Osteoblast (primary cell): ENCODE measurements around the gene AKAP17A. TPM values are rescaled to one million over a fixed set of nuclear protein-coding genes. Genes with fewer than 3 reads are reported as not detected.
"Not testable (repeated sequence)": the region's sequence is repeated elsewhere in the genome, so short reads cannot be mapped to it uniquely, and the experiment has no call there.

ENCODE experiments used
- DNase-seq: peaks from one replicate; pipeline ENCODE4 v3.0.0; 2011; ENCODE audit warnings: low spot score, mixed read lengths; ENCODE audit not compliant: insufficient read length; ENCODE audit errors: missing footprints
- H2AFZ ChIP-seq: 2 replicates; pipeline ENCODE4 v1.6.0; 2011; ENCODE audit warnings: mild to moderate bottlenecking, low read length
- H3K27ac ChIP-seq: 2 replicates; pipeline ENCODE4 v1.5.1; 2011; ENCODE audit warnings: mild to moderate bottlenecking, low read depth, low read length, moderate library complexity
- H3K27me3 ChIP-seq: 2 replicates; pipeline ENCODE4 v1.6.0; 2012; ENCODE audit warnings: mild to moderate bottlenecking, control low read depth, inconsistent platforms, low read length, moderate library complexity; ENCODE audit not compliant: insufficient read depth
- H3K36me3 ChIP-seq: 2 replicates; pipeline ENCODE4 v1.5.1; 2011; ENCODE audit warnings: mild to moderate bottlenecking, low read length, control low read depth, moderate library complexity; ENCODE audit not compliant: insufficient read depth
- H3K4me1 ChIP-seq: 2 replicates; pipeline ENCODE4 v1.5.1; 2011; ENCODE audit warnings: mild to moderate bottlenecking, low read length, control low read depth, moderate library complexity; ENCODE audit not compliant: insufficient read depth
- H3K4me2 ChIP-seq: 2 replicates; pipeline ENCODE4 v1.6.0; 2011; ENCODE audit warnings: mild to moderate bottlenecking, low read length; ENCODE audit not compliant: insufficient read depth
- H3K4me3 ChIP-seq: fragments of 200-600 bp; sonication (generic); 3 replicates; pipeline ENCODE4 v1.5.1; 2012; ENCODE audit warnings: mild to moderate bottlenecking, low read length, inconsistent platforms; ENCODE audit not compliant: insufficient read depth
- H3K79me2 ChIP-seq: 2 replicates; pipeline ENCODE4 v1.6.0; 2012; ENCODE audit warnings: mild to moderate bottlenecking, low read length, control low read depth, inconsistent platforms; ENCODE audit not compliant: insufficient read depth
- H3K9me3 ChIP-seq: 2 replicates; pipeline ENCODE4 v1.5.1; 2011; ENCODE audit warnings: low read depth, low read length, control low read depth
- H4K20me1 ChIP-seq: 2 replicates; pipeline ENCODE4 v1.6.0; 2012; ENCODE audit warnings: mild to moderate bottlenecking, low read length, control low read depth; ENCODE audit not compliant: insufficient read depth
- total RNA-seq: library from RNA; depleted of rRNA; stranded (reverse); fragments of >200 nt; gene quantifications from 2 replicates; pipeline ENCODE4 v1.2.3, GENCODE V29; 2012
- TF ChIP-seq, protein P1 (sequence below): IDR thresholded peaks from 2 replicates; pipeline ENCODE4 v1.5.1; 2011; ENCODE audit warnings: mild to moderate bottlenecking, low read depth, low read length, moderate library complexity; ENCODE audit errors: extremely low read depth

Gene AKAP17A
- total RNA-seq, 1 donor = 18.5 TPM

DNA sequence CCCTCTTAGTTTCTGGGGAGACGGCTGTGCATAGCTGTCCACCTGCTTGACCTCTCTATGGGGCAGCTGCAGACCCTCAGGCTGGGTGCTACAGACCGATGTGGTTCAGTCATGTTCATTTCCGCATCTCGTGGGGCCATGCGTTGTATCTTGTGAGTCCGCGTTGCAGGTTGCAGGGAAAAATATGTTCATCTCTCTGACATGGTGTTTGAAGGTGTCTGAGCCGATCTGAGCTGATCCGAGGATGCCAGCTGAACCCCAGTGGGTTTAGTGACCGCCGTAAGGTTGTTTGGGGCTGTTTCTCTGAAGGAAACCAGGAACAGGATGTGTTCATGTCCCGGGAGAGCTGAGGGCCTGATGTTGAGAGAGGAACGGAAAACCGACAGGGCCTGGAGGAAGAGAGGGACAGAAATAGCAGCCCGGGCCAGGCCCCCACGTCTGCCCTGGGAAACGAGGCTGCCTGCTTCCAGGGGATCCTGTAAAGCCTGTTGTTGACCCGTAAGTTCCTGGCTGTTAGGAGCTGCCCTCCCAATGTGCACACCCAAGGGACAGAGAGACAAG lies 44.6 kb upstream of the AKAP17A start:
- Histone ChIP-seq H2AFZ (no peak overlapping the region), H3K4me3 (no peak overlapping the region), H3K27me3 (no peaks in the 10 kb centered on the region), H3K79me2 (no peaks in the 10 kb centered on the region), H3K4me1 (no peaks in the 10 kb centered on the region), H3K36me3 (no peaks in the 10 kb centered on the region), H3K9me3 (no peaks in the 10 kb centered on the region), H4K20me1 (no peaks in the 10 kb centered on the region), H3K27ac (no peak overlapping the region), H3K4me2 (no peak overlapping the region)
- TF ChIP-seq, protein P1, sequence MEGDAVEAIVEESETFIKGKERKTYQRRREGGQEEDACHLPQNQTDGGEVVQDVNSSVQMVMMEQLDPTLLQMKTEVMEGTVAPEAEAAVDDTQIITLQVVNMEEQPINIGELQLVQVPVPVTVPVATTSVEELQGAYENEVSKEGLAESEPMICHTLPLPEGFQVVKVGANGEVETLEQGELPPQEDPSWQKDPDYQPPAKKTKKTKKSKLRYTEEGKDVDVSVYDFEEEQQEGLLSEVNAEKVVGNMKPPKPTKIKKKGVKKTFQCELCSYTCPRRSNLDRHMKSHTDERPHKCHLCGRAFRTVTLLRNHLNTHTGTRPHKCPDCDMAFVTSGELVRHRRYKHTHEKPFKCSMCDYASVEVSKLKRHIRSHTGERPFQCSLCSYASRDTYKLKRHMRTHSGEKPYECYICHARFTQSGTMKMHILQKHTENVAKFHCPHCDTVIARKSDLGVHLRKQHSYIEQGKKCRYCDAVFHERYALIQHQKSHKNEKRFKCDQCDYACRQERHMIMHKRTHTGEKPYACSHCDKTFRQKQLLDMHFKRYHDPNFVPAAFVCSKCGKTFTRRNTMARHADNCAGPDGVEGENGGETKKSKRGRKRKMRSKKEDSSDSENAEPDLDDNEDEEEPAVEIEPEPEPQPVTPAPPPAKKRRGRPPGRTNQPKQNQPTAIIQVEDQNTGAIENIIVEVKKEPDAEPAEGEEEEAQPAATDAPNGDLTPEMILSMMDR = no peak
- DNase-seq = no peak

DNA sequence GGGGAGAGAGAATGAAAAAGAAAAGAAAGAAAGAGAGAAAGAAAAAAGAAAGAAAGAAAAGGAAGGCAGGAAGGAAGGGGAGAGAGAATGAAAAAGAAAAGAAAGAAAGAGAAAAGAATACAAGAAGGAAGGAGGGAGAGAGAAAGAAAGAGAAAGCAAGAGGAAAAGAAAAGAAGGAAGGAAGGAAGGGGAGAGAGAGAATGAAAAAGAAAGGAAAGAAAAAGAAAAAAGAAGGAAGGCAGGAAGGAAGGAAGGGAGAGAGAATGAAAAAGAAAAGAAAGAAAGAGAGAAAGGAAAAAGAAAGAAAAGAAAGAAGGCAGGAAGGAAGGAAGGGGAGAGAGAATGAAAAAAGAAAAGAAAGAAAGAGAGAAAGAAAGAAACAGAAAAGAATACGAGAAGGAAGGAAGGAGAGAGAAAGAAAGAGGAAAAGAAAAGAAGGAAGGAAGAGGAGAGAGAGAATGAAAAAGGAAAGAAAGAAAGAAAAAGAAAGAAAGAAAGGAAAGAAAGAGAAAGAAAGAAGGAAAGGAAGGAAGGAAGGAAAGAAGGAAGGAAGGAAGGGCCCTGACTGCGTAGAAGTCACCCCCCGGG lies 39.4 kb upstream of the AKAP17A start:
- H3K4me1 ChIP-seq = no peaks in the 10 kb centered on the region
- H2AFZ ChIP-seq = no peak overlapping the region
- TF ChIP-seq, protein P1 = no peak
- H3K4me2 ChIP-seq = no peak overlapping the region
- H3K27ac ChIP-seq = no peak overlapping the region
- no peaks in the 10 kb centered on the region for H3K79me2 ChIP-seq
- no peaks in the 10 kb centered on the region for H4K20me1 ChIP-seq
- no peaks in the 10 kb centered on the region for H3K36me3 ChIP-seq
- no peaks in the 10 kb centered on the region for H3K27me3 ChIP-seq
- H3K4me3 ChIP-seq = no peak overlapping the region
- no peak for DNase-seq
- H3K9me3 ChIP-seq = no peaks in the 10 kb centered on the region

DNA sequence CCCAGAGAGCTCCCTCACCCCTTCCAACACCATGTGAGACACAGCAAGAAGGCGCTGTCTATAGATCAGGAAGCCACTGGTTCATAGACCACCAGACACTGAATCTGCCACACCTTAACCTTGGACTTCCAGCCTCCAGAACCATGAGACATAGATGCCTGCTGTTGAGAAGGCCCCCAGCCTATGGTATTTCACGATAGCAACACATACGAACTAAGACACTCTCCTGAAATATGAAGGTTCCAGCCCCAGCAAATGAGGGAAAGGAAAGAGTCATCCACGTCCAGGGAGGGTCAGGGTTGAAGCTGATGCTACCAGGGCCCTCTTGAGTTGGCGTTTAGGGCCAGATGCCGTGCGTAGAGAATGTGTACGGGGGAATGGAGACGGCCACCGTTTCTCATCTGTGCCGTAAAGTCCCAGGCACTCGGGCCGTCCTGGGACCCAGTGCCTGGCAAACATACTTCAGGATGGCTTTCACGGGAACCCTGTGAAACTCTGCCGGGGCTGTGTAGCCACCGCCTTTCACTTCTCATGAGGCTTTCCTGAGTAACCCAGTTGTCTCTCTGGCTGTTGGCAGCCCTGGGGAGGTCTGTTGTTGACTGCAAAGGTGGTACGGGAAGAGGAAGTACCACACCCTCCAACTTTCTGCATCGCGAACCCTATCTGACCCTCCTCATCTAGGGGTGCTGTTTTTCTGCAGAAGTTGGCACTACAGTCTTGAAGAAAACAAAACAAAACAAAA lies 36.8 kb upstream of the AKAP17A start:
- Histone ChIP-seq H3K4me1 (no peaks in the 10 kb centered on the region), H3K4me2 (no peak overlapping the region), H3K79me2 (no peaks in the 10 kb centered on the region), H3K27ac (no peak overlapping the region), H3K27me3 (no peaks in the 10 kb centered on the region), H4K20me1 (no peaks in the 10 kb centered on the region), H2AFZ (no peak overlapping the region), H3K36me3 (no peaks in the 10 kb centered on the region), H3K9me3 (no peaks in the 10 kb centered on the region), H3K4me3 (no peak overlapping the region)
- TF ChIP-seq, protein P1 = no peak
- no peak for DNase-seq

DNA sequence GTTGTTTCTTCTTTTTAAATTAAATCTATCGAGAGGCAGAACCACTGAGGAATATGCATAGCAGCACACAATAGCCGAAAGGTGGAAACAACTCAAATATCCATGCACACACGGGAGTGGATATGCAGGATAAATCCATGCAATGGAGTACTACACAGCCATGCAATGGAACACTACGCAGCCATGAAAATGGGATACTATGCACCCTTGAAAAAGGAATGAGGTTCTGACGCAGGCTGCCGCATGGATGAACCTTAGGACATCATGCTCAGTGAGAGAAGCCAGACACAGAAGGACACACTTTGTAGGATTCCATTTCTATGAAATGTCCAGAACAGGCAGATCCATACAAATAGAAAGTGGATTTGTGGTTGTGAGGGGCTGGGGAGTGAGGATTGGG lies 36.0 kb upstream of the AKAP17A start:
- no peak for DNase-seq
- no peaks in the 10 kb centered on the region for H3K79me2 ChIP-seq

DNA sequence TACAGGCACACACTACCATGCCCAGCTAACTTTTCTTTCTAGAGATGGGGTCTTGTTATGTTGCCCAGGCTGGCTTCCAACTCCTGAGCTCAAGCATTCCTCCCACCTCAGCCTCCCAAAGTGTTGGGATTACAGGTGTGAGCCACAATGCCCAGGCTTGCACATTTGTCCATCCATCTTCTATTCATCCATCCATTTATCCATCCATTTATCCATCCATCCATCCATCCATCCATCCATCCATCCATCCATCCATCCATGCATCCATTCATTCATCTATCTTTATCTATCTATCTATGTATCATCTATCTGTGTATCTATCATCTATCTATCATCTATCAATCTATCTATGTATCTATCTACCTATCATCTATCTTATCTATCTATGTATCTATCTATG lies 34.0 kb upstream of the AKAP17A start:
- H3K9me3 ChIP-seq, H3K36me3 ChIP-seq, H3K27ac ChIP-seq, H3K79me2 ChIP-seq, H3K4me1 ChIP-seq, DNase-seq, H3K4me3 ChIP-seq, H2AFZ ChIP-seq, H3K4me2 ChIP-seq, H3K27me3 ChIP-seq, H4K20me1 ChIP-seq: not testable (repeated sequence)

More for the DNA sequence above, 36.0 kb upstream of the AKAP17A start:
- Histone ChIP-seq H3K36me3 (no peaks in the 10 kb centered on the region), H2AFZ (no peak overlapping the region), H3K4me1 (no peaks in the 10 kb centered on the region), H3K27ac (no peak overlapping the region), H3K4me2 (no peak overlapping the region), H3K9me3 (no peaks in the 10 kb centered on the region), H3K27me3 (no peaks in the 10 kb centered on the region), H3K4me3 (no peak overlapping the region), H4K20me1 (no peaks in the 10 kb centered on the region)
- TF ChIP-seq, protein P1 = no peak
